Measurements from ENCODE around the gene RTN4IP1.

- TF ChIP-seq CTCF (IDR thresholded peaks at IDR 0.05) (no peak), POLR2A (IDR thresholded peaks at IDR 0.05) (no peak)
Measured at GRCh38 chr6:106634565-106634964, 5.3 kb upstream of the RTN4IP1 start.
